HCT116 (cell line): ENCODE measurements around the gene RPL12. TPM values are rescaled to one million over a fixed set of nuclear protein-coding genes. Genes with fewer than 3 reads are reported as not detected.

Experiments used
- ATF3 ChIP-seq: IDR thresholded peaks from 2 replicates; pipeline ENCODE4 v1.6.1; 2012
- CTCF ChIP-seq, 3 experiments: fragments of 200-600 bp in 1 of 3; sonication (generic) in 1 of 3; IDR thresholded peaks in 2 of 3; conservative IDR thresholded peaks in 1 of 3; 2 replicates each; pipeline ENCODE4 v1.5.1; 2012 to 2017; ENCODE audit warnings: low read depth in 2 of 3, low read length in 2 of 3, antibody characterized with exemption in 1 of 3, borderline replicate concordance in 1 of 3, control low read depth in 1 of 3, mild to moderate bottlenecking in 1 of 3, mixed read lengths in 1 of 3, mixed run types in 1 of 3, moderate library complexity in 1 of 3; ENCODE audit not compliant: insufficient read depth in 1 of 3
- ELF1 ChIP-seq: IDR thresholded peaks from 2 replicates; pipeline ENCODE4 v1.6.1; 2012; ENCODE audit warnings: low read depth, borderline replicate concordance
- EZH2phosphoT487 ChIP-seq: fragments of 200-600 bp; IDR thresholded peaks from 2 replicates; pipeline ENCODE4 v1.6.1; 2018; ENCODE audit warnings: antibody characterized with exemption, borderline replicate concordance
- FOSL1 ChIP-seq: IDR thresholded peaks from 2 replicates; pipeline ENCODE4 v1.6.1; 2012; ENCODE audit warnings: low read depth
- SP1 ChIP-seq: IDR thresholded peaks from 2 replicates; pipeline ENCODE4 v1.6.1; 2012; ENCODE audit warnings: low read depth
- SRF ChIP-seq: IDR thresholded peaks from 2 replicates; pipeline ENCODE4 v1.6.1; 2012; ENCODE audit warnings: low read depth
- ZFX ChIP-seq: fragments of 450-650 bp; IDR thresholded peaks from 2 replicates; pipeline ENCODE4 v1.6.1; 2017
- total RNA-seq: library from RNA; stranded (reverse); gene quantifications from one replicate; pipeline ENCODE4 v1.2.1, GENCODE V29; 2021; ENCODE audit not compliant: unreplicated experiment

RPL12 gene
- total RNA-seq, 1 experiment from 2014 or later = 2,679 TPM

GRCh38 chr9:127398275-127398647 lies 52.9 kb downstream of the RPL12 start (continued):
- TF ChIP-seq ATF3 (no peak), SRF (no peak), EZH2phosphoT487 (no peak), CTCF (IDR thresholded peaks at IDR 0.05 in 2 of 3, conservative IDR thresholded peaks at IDR 0.05 in 1 of 3; ENCODE audit: borderline replicate concordance in 1 of 3, insufficient read depth in 1 of 3, low read depth in 2 of 3, low read length in 2 of 3) (no peak), FOSL1 (no peak), ELF1 (no peak), SP1 (no peak), ZFX (no peak)

Other genes starting within 250 kb of the RPL12 start
- 8.8 TPM for gene GARNL3, start 186.6 kb downstream of the RPL12 start, total RNA-seq
- gene SLC2A8, start 54.2 kb downstream of the RPL12 start, total RNA-seq = 16.8 TPM
- 5.3 TPM for gene ZNF79, start 27.0 kb downstream of the RPL12 start, total RNA-seq
- 25.9 TPM for gene LRSAM1, start 104 bp upstream of the RPL12 start, total RNA-seq
- gene STXBP1, start 160.9 kb upstream of the RPL12 start, total RNA-seq = 40.6 TPM